HepG2 (cell line): ENCODE results near the gene SLCO2A1. TPM values are rescaled to one million over a fixed set of nuclear protein-coding genes. Genes with fewer than 3 reads are reported as not detected.

Source experiments
- ATAC-seq: fragments of 200-7000 bp; cut with Tn5 transposase; 3 replicates; pipeline ENCODE4 v1.9.1; 2020; ENCODE audit warnings: mild to moderate bottlenecking, moderate library complexity
- BruUV-seq: library from RNA; stranded (reverse); fragments of 400-500 nt; replicated peaks from 2 replicates; lab custom pipeline; 2021; lab: Mats Ljungman, UMichigan
- CTCF ChIA-PET: fragments of 300-600 bp; formaldehyde crosslinking; extraction: SDS; loops from one replicate; lab custom pipeline; 2021; ENCODE audit warnings: low total read pairs, inconsistent platforms, low intra/inter-chr PET ratio; lab: Yijun Ruan, JAX
- POLR2A ChIA-PET: fragments of 350-600 bp; sonication (Branson Sonifier 250); formaldehyde crosslinking; loops from one replicate; lab custom pipeline; 2020; ENCODE audit warnings: antibody characterized with exemption, inconsistent platforms; lab: Yijun Ruan, JAX
- DNase-seq: peaks from one replicate; pipeline ENCODE4 v3.0.0-alpha.2; 2015; ENCODE audit warnings: low spot score
- FAIRE-seq: peaks from 3 replicates; lab custom pipeline; 2011; peaks lifted over from hg19 to GRCh38; lab: Jason Lieb, UNC
- H2AFZ ChIP-seq: one replicate; pipeline ENCODE4 v1.6.1; 2011; ENCODE audit warnings: low read length, inconsistent platforms
- H3K27ac ChIP-seq: fragments of 300-600 bp; 3 replicates; pipeline ENCODE4 v1.8.0; 2011; ENCODE audit warnings: mixed run types, mild to moderate bottlenecking, mixed read lengths, low read length, inconsistent platforms; ENCODE audit not compliant: insufficient read depth; ENCODE audit errors: extremely low read length
- H3K27me3 ChIP-seq, 2 experiments: fragments of 200-600 bp in 1 of 2; 2 replicates in 1 of 2; 3 replicates in 1 of 2; pipeline versions ENCODE4 v1.6.0 to v1.8.0; 2011; ENCODE audit warnings: low read length in 2 of 2, mild to moderate bottlenecking in 2 of 2, moderate library complexity in 2 of 2, inconsistent platforms in 1 of 2; ENCODE audit not compliant: insufficient read depth in 2 of 2, control insufficient read depth in 1 of 2
- H3K36me3 ChIP-seq, 2 experiments: fragments of 200-600 bp in 1 of 2; replicated peaks in 1 of 2; 2 replicates in 1 of 2; 3 replicates in 1 of 2; pipeline versions ENCODE4 v1.5.1 to v1.8.0; 2011; ENCODE audit warnings: low read length in 2 of 2, inconsistent platforms in 1 of 2; ENCODE audit not compliant: insufficient read depth in 2 of 2, control insufficient read depth in 1 of 2
- H3K4me1 ChIP-seq: 2 replicates; pipeline ENCODE4 v1.5.1; 2012; ENCODE audit warnings: low read length, inconsistent platforms; ENCODE audit not compliant: insufficient read depth
- H3K4me2 ChIP-seq: 2 replicates; pipeline ENCODE4 v1.6.0; 2011; ENCODE audit warnings: low read depth, low read length, inconsistent platforms
- H3K4me3 ChIP-seq, 3 experiments: fragments of 200-600 bp in 1 of 3; sonication (generic), shearing (Covaris generic) in 1 of 3; replicated peaks in 1 of 3; 2 replicates each; pipeline ENCODE4 v1.5.1; 2011 to 2016; ENCODE audit warnings: low read length in 3 of 3, inconsistent platforms in 2 of 3, low read depth in 2 of 3, mild to moderate bottlenecking in 2 of 3, control low read depth in 1 of 3, mixed read lengths in 1 of 3; ENCODE audit not compliant: insufficient read depth in 1 of 3
- H3K79me2 ChIP-seq: one replicate; pipeline ENCODE4 v1.6.1; 2011; ENCODE audit warnings: low read length, inconsistent platforms; ENCODE audit not compliant: insufficient read depth
- H3K9ac ChIP-seq: 2 replicates; pipeline ENCODE4 v1.6.0; 2011; ENCODE audit warnings: mild to moderate bottlenecking, low read depth, low read length, inconsistent platforms; ENCODE audit not compliant: insufficient read depth
- H3K9me3 ChIP-seq: 2 replicates; pipeline ENCODE4 v1.5.1; 2012; ENCODE audit warnings: mild to moderate bottlenecking, low read length
- H4K20me1 ChIP-seq: 2 replicates; pipeline ENCODE4 v1.6.0; 2011; ENCODE audit warnings: inconsistent platforms, mild to moderate bottlenecking, low read length, moderate library complexity; ENCODE audit not compliant: insufficient read depth
- CEBPG ChIP-seq: IDR thresholded peaks from 2 replicates; pipeline ENCODE4 v1.6.1; 2016
- DPF2 ChIP-seq: sonication (generic); formaldehyde crosslinking; IDR thresholded peaks from 2 replicates; pipeline ENCODE4 v1.4.0; 2020; ENCODE audit warnings: mild to moderate bottlenecking, low read depth, missing genetic modification reagents, borderline replicate concordance
- EHMT2 ChIP-seq: fragments of 200-600 bp; sonication (generic); IDR thresholded peaks from 2 replicates; pipeline ENCODE4 v1.7.0; 2017; ENCODE audit warnings: antibody characterized with exemption, low read depth, low read length, borderline replicate concordance
- HMG20A ChIP-seq: IDR thresholded peaks from 2 replicates; pipeline ENCODE4 v1.6.1; 2016; ENCODE audit warnings: borderline replicate concordance
- HOXA5 ChIP-seq: sonication (generic); formaldehyde crosslinking; IDR thresholded peaks from 2 replicates; pipeline ENCODE4 v1.4.0; 2020; ENCODE audit warnings: missing genetic modification reagents
- SIX4 ChIP-seq: sonication (generic); formaldehyde crosslinking; IDR thresholded peaks from 2 replicates; pipeline ENCODE4 v1.4.0; 2020; ENCODE audit warnings: missing genetic modification reagents
- ZSCAN12 ChIP-seq: sonication (generic); formaldehyde crosslinking; IDR thresholded peaks from 2 replicates; pipeline ENCODE4 v1.9.0; 2021; ENCODE audit warnings: mild to moderate bottlenecking, missing genetic modification reagents
- WGBS: methylation state at CpG from one replicate; pipeline ENCODE4 v1.1.6; 2017; ENCODE audit warnings: low lambda C conversion rate; 5-methylcytosine and 5-hydroxymethylcytosine counted together
- in situ Hi-C: cut with HindIII; loops from 2 replicates; pipeline ENCODE4 v1.10.0; 2017; ENCODE audit warnings: low pct_unique_long_range_greater_than_20kb; ENCODE audit not compliant: extremely low pct_ligation_motif_present
- intact Hi-C: fragments of 100-400 bp; cut with micrococcal nuclease; formaldehyde crosslinking; loops from one replicate; pipeline ENCODE4 v1.10.0; 2022; ENCODE audit not compliant: unreplicated experiment
- polyA plus RNA-seq, 8 experiments: library from polyadenylated mRNA; depleted of rRNA in 3 of 8; stranded (reverse) in 7 of 8; unstranded in 1 of 8; fragments of >200 nt; fragmentation: Illumina TruSeq in 4 of 8; extraction: Trizol in 4 of 8; gene quantifications; 2 replicates each; pipeline versions ENCODE4 v1.2.1 to v1.2.3, GENCODE V29; 2011 to 2016; ENCODE audit warnings: low read depth in 4 of 8, missing spikeins in 1 of 8, mixed read lengths in 1 of 8; ENCODE audit not compliant: insufficient read depth in 1 of 8
- total RNA-seq, 5 experiments: library from RNA; depleted of rRNA; stranded (reverse); fragments of >200 nt; fragmentation: Illumina TruSeq; extraction: Trizol; gene quantifications; 2 replicates each; pipeline ENCODE4 v1.2.3, GENCODE V29; 2016; ENCODE audit warnings: low read depth in 1 of 5
- TF ChIP-seq, protein P1 (sequence below): sonication (generic); formaldehyde crosslinking; IDR thresholded peaks from 2 replicates; pipeline ENCODE4 v1.4.0; 2020; ENCODE audit warnings: missing genetic modification reagents, borderline replicate concordance
- TF ChIP-seq, protein P2 (sequence below): sonication (generic); formaldehyde crosslinking; IDR thresholded peaks from 2 replicates; pipeline ENCODE4 v1.5.1; 2020; ENCODE audit warnings: missing genetic modification reagents, mild to moderate bottlenecking, borderline replicate concordance

Gene SLCO2A1
- total and polyA plus RNA-seq, 2 of the 13 experiments (the other 11 are each of a cell fraction or from before 2014, with no cell fraction given): 0.04 TPM; not detected in 1

- Histone ChIP-seq H3K36me3 (no peaks in the 10 kb centered on the region), H3K27me3 (peaks cover 0 to 11% of the 10 kb centered on the region in 2 experiments; a peak in 2 of 5 replicates), H3K4me3 (no peak overlapping the region), H2AFZ (no peak overlapping the region), H3K27ac (no peak overlapping the region), H3K4me2 (no peak overlapping the region), H3K9ac (no peak overlapping the region), H4K20me1 (no peaks in the 10 kb centered on the region), H3K79me2 (no peaks in the 10 kb centered on the region), H3K4me1 (no peaks in the 10 kb centered on the region), H3K9me3 (no peaks in the 10 kb centered on the region)
- ATAC-seq: no peak
- 10% methylated on average over 5 of the region's 11 CpGs for WGBS
- intact Hi-C loops: no loop called here
- BruUV-seq: no TSS peak
- TF ChIP-seq, protein P1, sequence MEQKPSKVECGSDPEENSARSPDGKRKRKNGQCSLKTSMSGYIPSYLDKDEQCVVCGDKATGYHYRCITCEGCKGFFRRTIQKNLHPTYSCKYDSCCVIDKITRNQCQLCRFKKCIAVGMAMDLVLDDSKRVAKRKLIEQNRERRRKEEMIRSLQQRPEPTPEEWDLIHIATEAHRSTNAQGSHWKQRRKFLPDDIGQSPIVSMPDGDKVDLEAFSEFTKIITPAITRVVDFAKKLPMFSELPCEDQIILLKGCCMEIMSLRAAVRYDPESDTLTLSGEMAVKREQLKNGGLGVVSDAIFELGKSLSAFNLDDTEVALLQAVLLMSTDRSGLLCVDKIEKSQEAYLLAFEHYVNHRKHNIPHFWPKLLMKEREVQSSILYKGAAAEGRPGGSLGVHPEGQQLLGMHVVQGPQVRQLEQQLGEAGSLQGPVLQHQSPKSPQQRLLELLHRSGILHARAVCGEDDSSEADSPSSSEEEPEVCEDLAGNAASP: no peak
- TF ChIP-seq HMG20A (CRISPR knock-in tag): no peak
- TF ChIP-seq DPF2 (CRISPR knock-in tag): no peak
- no peak for TF ChIP-seq SIX4 (CRISPR knock-in tag)
- TF ChIP-seq CEBPG (CRISPR knock-in tag): no peak
- TF ChIP-seq, protein P2, sequence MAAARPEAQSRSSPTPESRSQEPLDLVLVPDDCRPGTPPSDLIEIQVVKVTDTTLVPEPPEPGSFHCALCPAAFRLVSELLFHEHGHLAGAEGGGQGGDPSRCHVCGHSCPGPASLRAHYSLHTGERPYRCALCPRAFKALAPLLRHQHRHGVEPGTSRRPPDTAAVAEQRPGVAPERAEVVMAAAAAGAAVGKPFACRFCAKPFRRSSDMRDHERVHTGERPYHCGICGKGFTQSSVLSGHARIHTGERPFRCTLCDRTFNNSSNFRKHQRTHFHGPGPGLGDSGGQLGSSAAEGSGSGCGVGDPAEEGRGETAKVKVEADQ (CRISPR knock-in tag): no peak
- no peak for TF ChIP-seq HOXA5
- TF ChIP-seq ZSCAN12: no peak
- TF ChIP-seq EHMT2: no peak
- DNase-seq: no peak
- ChIA-PET POLR2A (no interaction called here), CTCF (no interaction called here)
- in situ Hi-C loops: loop anchor here (10.0 kb wide), 1 partner anchor 110 kb away; no protein-coding TSS in a partner anchor
- no peak for FAIRE-seq
Measured at GRCh38 chr3:133934996-133935842, 94.5 kb downstream of the SLCO2A1 start.
